H9 (cell line): ENCODE data around the gene TYK2. TPM values are rescaled to one million over a fixed set of nuclear protein-coding genes. Genes with fewer than 3 reads are reported as not detected.

Experiments
- DNase-seq: peaks from one replicate; pipeline ENCODE4 v3.0.0-alpha.2; 2017
- H2AFZ ChIP-seq: one replicate; pipeline ENCODE4 v1.6.1; 2013; ENCODE audit warnings: mild to moderate bottlenecking, low read length, control low read depth, moderate library complexity
- H2AK5ac ChIP-seq: 2 replicates; pipeline ENCODE4 v1.6.1; 2013; ENCODE audit warnings: low read length, control low read depth, mixed read lengths; ENCODE audit not compliant: insufficient read length
- H2BK120ac ChIP-seq: one replicate; pipeline ENCODE4 v1.6.1; 2013; ENCODE audit warnings: low read depth, mild to moderate bottlenecking, low read length, control low read depth, inconsistent platforms; ENCODE audit not compliant: poor library complexity, severe bottlenecking
- H2BK12ac ChIP-seq: 2 replicates; pipeline ENCODE4 v1.6.1; 2013; ENCODE audit warnings: low read length, control low read depth, mixed read lengths, low read depth; ENCODE audit not compliant: insufficient read length
- H2BK15ac ChIP-seq: 2 replicates; pipeline ENCODE4 v1.6.1; 2013; ENCODE audit warnings: low read depth, low read length, control low read depth
- H2BK20ac ChIP-seq: one replicate; pipeline ENCODE4 v1.6.1; 2013; ENCODE audit warnings: low read depth, mild to moderate bottlenecking, low read length, control low read depth, inconsistent platforms; ENCODE audit not compliant: poor library complexity, severe bottlenecking
- H2BK5ac ChIP-seq: 2 replicates; pipeline ENCODE4 v1.6.1; 2013; ENCODE audit warnings: low read length, control low read depth, mixed read lengths; ENCODE audit not compliant: insufficient read length
- H3K14ac ChIP-seq: 2 replicates; pipeline ENCODE4 v1.6.1; 2013; ENCODE audit warnings: low read length, control low read depth; ENCODE audit not compliant: insufficient read depth
- H3K18ac ChIP-seq: 2 replicates; pipeline ENCODE4 v1.6.1; 2013; ENCODE audit warnings: low read depth, mild to moderate bottlenecking, mixed read lengths, low read length, control low read depth; ENCODE audit not compliant: insufficient read length
- H3K23ac ChIP-seq: 2 replicates; pipeline ENCODE4 v1.6.1; 2013; ENCODE audit warnings: low read length, control low read depth, mixed read lengths, low read depth; ENCODE audit not compliant: insufficient read length
- H3K23me2 ChIP-seq: 2 replicates; pipeline ENCODE4 v1.6.1; 2013; ENCODE audit warnings: low read depth, mild to moderate bottlenecking, mixed read lengths, low read length, control low read depth; ENCODE audit not compliant: insufficient read length, poor library complexity, severe bottlenecking
- H3K27ac ChIP-seq: 2 replicates; pipeline ENCODE4 v1.5.1; 2013; ENCODE audit warnings: low read length, control low read depth, mixed read lengths, low read depth; ENCODE audit not compliant: insufficient read length
- H3K27me3 ChIP-seq: 2 replicates; pipeline ENCODE4 v1.6.1; 2013; ENCODE audit warnings: low read length, control low read depth, inconsistent platforms; ENCODE audit not compliant: insufficient read depth
- H3K4ac ChIP-seq: 2 replicates; pipeline ENCODE4 v1.6.1; 2013; ENCODE audit warnings: low read depth, mild to moderate bottlenecking, control low read depth, inconsistent platforms, low read length, moderate library complexity
- H3K4me1 ChIP-seq: 2 replicates; pipeline ENCODE4 v1.6.1; 2013; ENCODE audit warnings: low read length, control low read depth, inconsistent platforms; ENCODE audit not compliant: insufficient read depth
- H3K4me2 ChIP-seq: 2 replicates; pipeline ENCODE4 v1.6.1; 2013; ENCODE audit warnings: low read length, control low read depth, mixed read lengths; ENCODE audit not compliant: insufficient read length, insufficient read depth
- H3K56ac ChIP-seq: 2 replicates; pipeline ENCODE4 v1.6.1; 2013; ENCODE audit warnings: low read depth, mild to moderate bottlenecking, mixed read lengths, low read length, control low read depth; ENCODE audit not compliant: insufficient read length
- H3K79me1 ChIP-seq: 2 replicates; pipeline ENCODE4 v1.6.1; 2013; ENCODE audit warnings: low read depth, mild to moderate bottlenecking, moderate library complexity, low read length, control low read depth, inconsistent platforms; ENCODE audit not compliant: insufficient read depth, poor library complexity, severe bottlenecking
- H3K79me2 ChIP-seq: 2 replicates; pipeline ENCODE4 v1.6.1; 2013; ENCODE audit warnings: low read length, control low read depth, inconsistent platforms; ENCODE audit not compliant: insufficient read depth
- H3K9ac ChIP-seq: 2 replicates; pipeline ENCODE4 v1.6.1; 2013; ENCODE audit warnings: low read length, control low read depth, mixed read lengths; ENCODE audit not compliant: insufficient read length; ENCODE audit errors: extremely low read depth
- H3K9me3 ChIP-seq: one replicate; pipeline ENCODE4 v1.6.1; 2013; ENCODE audit warnings: low read depth, low read length, inconsistent platforms; ENCODE audit not compliant: control insufficient read depth
- H3T11ph ChIP-seq: one replicate; pipeline ENCODE4 v1.6.1; 2013; ENCODE audit warnings: mild to moderate bottlenecking, low read length, control low read depth, inconsistent platforms
- H4K20me1 ChIP-seq: one replicate; pipeline ENCODE4 v1.6.1; 2013; ENCODE audit not compliant: control insufficient read depth, insufficient read length, insufficient read depth
- H4K5ac ChIP-seq: 2 replicates; pipeline ENCODE4 v1.6.1; 2013; ENCODE audit warnings: low read depth, mild to moderate bottlenecking, mixed read lengths, low read length, control low read depth; ENCODE audit not compliant: insufficient read length
- H4K8ac ChIP-seq: replicated peaks from 2 replicates; pipeline ENCODE4 v1.6.1; 2013; ENCODE audit warnings: low read length, control low read depth, mixed read lengths, low read depth; ENCODE audit not compliant: insufficient read length
- H4K91ac ChIP-seq: 2 replicates; pipeline ENCODE4 v1.6.1; 2013; ENCODE audit warnings: low read depth, mild to moderate bottlenecking, moderate library complexity, mixed read lengths, low read length, control low read depth; ENCODE audit not compliant: insufficient read length
- H3K27ac Mint-ChIP-seq, 3 experiments: 2 replicates in 2 of 3; 3 replicates in 1 of 3; pipeline ENCODE4 v1.8.0; 2020 to 2021; ENCODE audit warnings: mixed read lengths in 3 of 3, mild to moderate bottlenecking in 1 of 3, moderate library complexity in 1 of 3
- H3K27me3 Mint-ChIP-seq: 2 replicates; pipeline ENCODE4 v1.8.0; 2021; ENCODE audit warnings: low read depth, mild to moderate bottlenecking, moderate library complexity, mixed read lengths
- H3K36me3 Mint-ChIP-seq, 3 experiments: 2 replicates in 2 of 3; 3 replicates in 1 of 3; pipeline ENCODE4 v1.8.0; 2020 to 2021; ENCODE audit warnings: low read depth in 3 of 3, mixed read lengths in 3 of 3; ENCODE audit not compliant: insufficient read depth in 1 of 3
- H3K4me1 Mint-ChIP-seq, 2 experiments: 2 replicates each; pipeline ENCODE4 v1.8.0; 2020; ENCODE audit warnings: mixed read lengths in 2 of 2
- H3K4me3 Mint-ChIP-seq, 2 experiments: 2 replicates in 1 of 2; 3 replicates in 1 of 2; pipeline ENCODE4 v1.8.0; 2020 to 2021; ENCODE audit warnings: mild to moderate bottlenecking in 2 of 2, mixed read lengths in 2 of 2, moderate library complexity in 1 of 2
- H3K9me3 Mint-ChIP-seq, 2 experiments: 2 replicates in 1 of 2; 3 replicates in 1 of 2; pipeline ENCODE4 v1.8.0; 2020; ENCODE audit warnings: mild to moderate bottlenecking in 2 of 2, mixed read lengths in 2 of 2, moderate library complexity in 1 of 2
- CTCF ChIP-seq: fragments of 200-600 bp; sonication (generic); conservative IDR thresholded peaks from 3 replicates; pipeline ENCODE4 v1.8.0; 2021; ENCODE audit warnings: antibody characterized with exemption, mild to moderate bottlenecking
- WGBS: extraction: QIAGEN DNeasy Blood & Tissue Kit; methylation state at CpG from one replicate; pipeline ENCODE4 v1.1.7; 2013; ENCODE audit warnings: missing lambda C conversion rate, low lambda C conversion rate, mixed read lengths; ENCODE audit not compliant: insufficient read length; ENCODE audit errors: extremely low coverage; 5-methylcytosine and 5-hydroxymethylcytosine counted together
- total RNA-seq: library from RNA; stranded (reverse); gene quantifications from 2 replicates; pipeline ENCODE4 v1.2.1, GENCODE V29; 2021

TYK2 gene
- total RNA-seq, 1 experiment from 2014 or later, result 61.4 TPM

GRCh38 chr19:10316229-10317044 lies 63.9 kb downstream of the TYK2 start:
- Histone ChIP-seq H3K9ac (no peak overlapping the region), H2AFZ (no peak overlapping the region), H3K4me2 (peak overlapping the region; percentile 0), H3K27me3 (no peaks in the 10 kb centered on the region), H3K79me1 (no peaks in the 10 kb centered on the region), H2BK120ac (no peak overlapping the region), H2BK20ac (no peak overlapping the region), H4K8ac (no peak overlapping the region), H4K5ac (no peak overlapping the region), H3K14ac (no peak overlapping the region), H3K18ac (no peak overlapping the region), H4K20me1 (no peaks in the 10 kb centered on the region), H3K23ac (no peak overlapping the region), H3K4ac (no peak overlapping the region), H2BK15ac (no peak overlapping the region), H3K23me2 (peaks cover 3% of the 10 kb centered on the region), H3K27ac (no peak overlapping the region), H3K79me2 (no peaks in the 10 kb centered on the region), H3T11ph (no peak overlapping the region), H2AK5ac (no peak overlapping the region), H3K9me3 (no peaks in the 10 kb centered on the region), H2BK5ac (no peak overlapping the region), H3K56ac (no peak overlapping the region), H4K91ac (no peak overlapping the region), H3K4me1 (no peaks in the 10 kb centered on the region), H2BK12ac (no peak overlapping the region)
- WGBS, result no CpG with 5 or more reads among the region's 19 CpGs
- TF ChIP-seq CTCF, result no peak
- peaks cover 13 to 46% (median 26%) of the 10 kb centered on the region in 3 experiments for H3K36me3 Mint-ChIP-seq
- H3K4me1 Mint-ChIP-seq, result peaks cover 11 to 14% of the 10 kb centered on the region in 2 experiments
- H3K9me3 Mint-ChIP-seq, result no peaks in the 10 kb centered on the region
- peak overlapping the region; percentile 87 to 93 for H3K4me3 Mint-ChIP-seq
- peak overlapping the region; percentile 77 to 92 (median 90); a peak in 5 of 7 replicates for H3K27ac Mint-ChIP-seq
- DNase-seq, result no peak
- peaks cover 2% of the 10 kb centered on the region for H3K27me3 Mint-ChIP-seq
